Bronchial epithelial cell (primary cell): ENCODE data around the gene DBX1. TPM values are rescaled to one million over a fixed set of nuclear protein-coding genes. Genes with fewer than 3 reads are reported as not detected.

Experiments
- DNase-seq: peaks from one replicate; pipeline ENCODE4 v3.0.0-alpha.2; 2010; ENCODE audit warnings: low read depth
- FAIRE-seq: peaks from 2 replicates; lab custom pipeline; 2011; peaks lifted over from hg19 to GRCh38; lab: Jason Lieb, UNC
- H3K27me3 ChIP-seq: 2 replicates; pipeline ENCODE4 v1.5.1; 2011; ENCODE audit warnings: low read length; ENCODE audit not compliant: control insufficient read depth, insufficient read depth
- H3K36me3 ChIP-seq: 2 replicates; pipeline ENCODE4 v1.5.1; 2011; ENCODE audit warnings: low read length; ENCODE audit not compliant: control insufficient read depth, insufficient read depth
- H3K4me3 ChIP-seq: 2 replicates; pipeline ENCODE4 v1.5.1; 2011; ENCODE audit warnings: mild to moderate bottlenecking, low read depth, low read length, control low read depth
- total RNA-seq: library from RNA; depleted of rRNA; stranded (reverse); fragments of >200 nt; gene quantifications from 2 replicates; pipeline ENCODE4 v1.2.1, GENCODE V29; 2014
- TF ChIP-seq, protein P1 (sequence below): IDR thresholded peaks from 2 replicates; pipeline ENCODE4 v1.5.1; 2011; ENCODE audit warnings: mild to moderate bottlenecking, moderate library complexity, low read length, control low read depth, inconsistent platforms; ENCODE audit not compliant: insufficient read depth, severe bottlenecking

Gene DBX1
- total RNA-seq, 1 donor from 2014 or later, result not detected

GRCh38 chr11:20192641-20193040, 32.4 kb upstream of the DBX1 start:
- FAIRE-seq, result no peak
- Histone ChIP-seq H3K36me3 (no peaks in the 10 kb centered on the region), H3K4me3 (no peak overlapping the region), H3K27me3 (no peaks in the 10 kb centered on the region)
- no peak for DNase-seq
- TF ChIP-seq, protein P1, sequence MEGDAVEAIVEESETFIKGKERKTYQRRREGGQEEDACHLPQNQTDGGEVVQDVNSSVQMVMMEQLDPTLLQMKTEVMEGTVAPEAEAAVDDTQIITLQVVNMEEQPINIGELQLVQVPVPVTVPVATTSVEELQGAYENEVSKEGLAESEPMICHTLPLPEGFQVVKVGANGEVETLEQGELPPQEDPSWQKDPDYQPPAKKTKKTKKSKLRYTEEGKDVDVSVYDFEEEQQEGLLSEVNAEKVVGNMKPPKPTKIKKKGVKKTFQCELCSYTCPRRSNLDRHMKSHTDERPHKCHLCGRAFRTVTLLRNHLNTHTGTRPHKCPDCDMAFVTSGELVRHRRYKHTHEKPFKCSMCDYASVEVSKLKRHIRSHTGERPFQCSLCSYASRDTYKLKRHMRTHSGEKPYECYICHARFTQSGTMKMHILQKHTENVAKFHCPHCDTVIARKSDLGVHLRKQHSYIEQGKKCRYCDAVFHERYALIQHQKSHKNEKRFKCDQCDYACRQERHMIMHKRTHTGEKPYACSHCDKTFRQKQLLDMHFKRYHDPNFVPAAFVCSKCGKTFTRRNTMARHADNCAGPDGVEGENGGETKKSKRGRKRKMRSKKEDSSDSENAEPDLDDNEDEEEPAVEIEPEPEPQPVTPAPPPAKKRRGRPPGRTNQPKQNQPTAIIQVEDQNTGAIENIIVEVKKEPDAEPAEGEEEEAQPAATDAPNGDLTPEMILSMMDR, result no peak

DNA sequence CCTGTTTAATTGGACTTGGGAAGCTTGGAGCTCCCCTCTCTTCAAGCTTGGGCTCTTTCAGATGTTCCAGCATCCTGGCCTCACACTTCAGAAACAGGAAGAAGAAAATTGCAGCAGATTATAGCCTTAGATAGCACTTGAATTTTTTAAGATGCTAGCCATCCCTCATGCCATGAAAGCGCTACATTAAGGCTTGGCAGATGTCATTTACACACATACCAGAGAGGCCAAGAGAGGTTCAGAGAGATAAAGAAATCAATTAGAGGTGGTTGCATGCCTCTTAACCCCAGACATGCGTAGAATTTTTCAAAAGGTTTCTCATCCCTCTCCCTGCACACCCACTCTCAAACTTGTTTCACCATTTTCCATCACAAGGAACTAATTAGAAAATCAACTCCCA, 31.9 kb upstream of the DBX1 start:
- DNase-seq, result no peak
- H3K27me3 ChIP-seq, result no peaks in the 10 kb centered on the region
- no peak for FAIRE-seq
- no peaks in the 10 kb centered on the region for H3K36me3 ChIP-seq
- no peak overlapping the region for H3K4me3 ChIP-seq
- TF ChIP-seq, protein P1, result no peak

DNA sequence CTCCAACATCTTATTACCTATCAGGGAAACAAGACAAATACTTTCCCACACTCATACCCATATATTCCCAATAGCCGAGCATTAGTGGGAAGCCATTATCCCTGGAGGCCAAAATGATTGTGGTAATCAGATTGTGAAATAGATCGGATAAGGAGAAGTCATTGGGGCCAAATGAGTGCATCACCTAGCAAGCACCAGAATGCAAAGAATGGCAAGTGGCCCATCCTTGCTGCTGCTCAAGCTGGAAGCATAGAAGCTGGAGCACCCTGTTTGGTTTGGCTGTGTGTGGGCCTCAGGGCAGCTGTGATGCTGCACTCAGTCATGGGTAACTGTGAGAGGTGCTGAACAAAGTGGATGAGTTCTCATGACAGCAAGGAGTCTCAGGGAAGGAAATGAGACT, 18.7 kb upstream of the DBX1 start:
- FAIRE-seq, result peak; percentile 66

DNA sequence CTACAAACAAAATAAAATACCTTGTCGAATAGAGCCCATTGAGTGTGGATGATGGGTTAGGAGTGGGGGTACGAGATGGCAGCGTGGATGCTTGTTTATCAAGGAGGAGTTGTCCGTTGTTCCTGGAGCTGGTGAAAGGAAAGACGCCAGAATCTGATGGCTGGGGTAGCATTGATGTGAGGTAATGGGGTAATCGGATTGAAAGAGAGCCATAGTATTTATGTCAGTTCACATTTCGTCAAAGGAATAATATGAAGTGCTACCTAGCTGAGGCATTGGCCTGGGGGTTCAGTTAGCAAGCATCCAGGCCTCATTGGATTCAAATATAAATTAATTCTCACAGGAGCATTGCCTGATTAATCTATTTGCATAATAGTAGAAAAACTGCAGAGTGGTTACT, 16.9 kb upstream of the DBX1 start:
- Histone ChIP-seq H3K4me3 (no peak overlapping the region), H3K27me3 (no peaks in the 10 kb centered on the region), H3K36me3 (no peaks in the 10 kb centered on the region)
- TF ChIP-seq, protein P1, result no peak
- FAIRE-seq, result peak; percentile 60
- no peak for DNase-seq

More for the DNA sequence above, 18.7 kb upstream of the DBX1 start:
- Histone ChIP-seq H3K27me3 (no peaks in the 10 kb centered on the region), H3K36me3 (no peaks in the 10 kb centered on the region), H3K4me3 (no peak overlapping the region)
- TF ChIP-seq, protein P1, result no peak
- no peak for DNase-seq

DNA sequence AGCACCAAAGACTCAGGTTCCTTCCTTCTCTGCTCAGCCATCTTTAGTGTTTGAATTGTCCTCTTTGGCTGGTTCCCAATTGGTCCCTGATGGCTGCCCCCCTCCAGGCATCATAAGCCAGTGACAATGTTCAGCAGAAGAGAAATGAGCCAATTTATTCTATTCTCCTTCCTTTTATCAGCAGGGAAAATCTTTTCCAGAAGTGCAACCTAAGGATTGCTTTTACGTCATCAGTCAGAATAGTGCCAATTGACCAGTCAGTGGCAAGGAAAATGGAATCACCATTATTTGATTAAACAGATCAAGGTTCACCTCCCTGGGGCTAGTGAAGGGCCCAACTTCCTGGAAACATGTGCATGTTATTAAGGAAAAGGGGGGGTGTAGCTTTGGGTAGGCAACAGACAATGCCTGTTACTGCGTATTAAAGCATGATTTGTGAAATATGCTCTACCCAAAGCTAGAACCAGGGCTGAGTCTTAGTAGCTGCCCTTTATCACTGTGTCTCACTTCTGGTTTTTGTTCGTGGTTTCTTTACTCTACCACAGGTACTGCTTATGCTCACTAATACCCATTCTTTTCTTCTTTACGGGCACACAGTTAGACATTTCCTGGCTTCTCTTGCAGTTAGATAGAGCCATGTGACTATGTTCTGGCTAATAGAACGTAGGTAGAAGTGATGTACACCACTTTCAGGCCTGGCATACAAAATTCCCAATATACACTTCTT, 12.6 kb upstream of the DBX1 start:
- FAIRE-seq (peak; percentile 13), DNase-seq (no peak)
- TF ChIP-seq, protein P1, result no peak
- Histone ChIP-seq H3K4me3 (no peak overlapping the region), H3K27me3 (no peaks in the 10 kb centered on the region), H3K36me3 (no peaks in the 10 kb centered on the region)
